GM21576 (cell line): ENCODE results near the gene STARD10.

Experiments used
- ATAC-seq: cut with Tn5 transposase; IDR thresholded peaks from one replicate; pipeline ENCODE4 v1.9.1; 2021; ENCODE audit warnings: mild to moderate bottlenecking, moderate library complexity; ENCODE audit not compliant: unreplicated experiment

STARD10 gene

GRCh38 chr11:72750086-72750485 is 43.8 kb downstream of the STARD10 start:
- no peak for ATAC-seq

DNA sequence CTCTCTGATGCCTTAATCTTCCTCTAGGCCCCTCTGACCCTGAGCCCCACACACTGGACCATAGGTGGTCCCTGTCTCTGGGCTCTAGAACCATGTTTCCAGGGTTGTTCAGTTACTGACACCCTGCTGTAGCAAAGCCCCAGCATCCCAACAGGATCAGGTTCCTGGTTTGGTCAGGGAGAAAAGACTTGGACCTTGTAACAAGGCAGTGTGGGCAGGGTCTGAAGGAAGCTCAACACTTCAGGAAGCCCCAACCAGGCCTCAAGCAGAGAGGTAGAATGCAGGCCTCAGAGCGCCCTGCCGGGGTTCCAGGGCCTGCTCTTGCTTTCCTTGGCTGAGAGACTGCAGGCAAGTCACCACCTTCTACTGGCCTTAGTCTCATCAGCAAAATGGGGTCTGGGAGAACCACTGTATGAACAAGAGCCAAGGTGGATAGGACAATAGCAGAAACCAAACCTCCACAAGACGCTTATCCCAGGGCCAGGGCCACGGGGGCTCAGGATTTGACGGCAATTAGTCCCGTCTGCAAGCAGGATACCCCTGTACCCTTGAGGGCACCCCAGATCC is 46.5 kb downstream of the STARD10 start:
- no peak for ATAC-seq

DNA sequence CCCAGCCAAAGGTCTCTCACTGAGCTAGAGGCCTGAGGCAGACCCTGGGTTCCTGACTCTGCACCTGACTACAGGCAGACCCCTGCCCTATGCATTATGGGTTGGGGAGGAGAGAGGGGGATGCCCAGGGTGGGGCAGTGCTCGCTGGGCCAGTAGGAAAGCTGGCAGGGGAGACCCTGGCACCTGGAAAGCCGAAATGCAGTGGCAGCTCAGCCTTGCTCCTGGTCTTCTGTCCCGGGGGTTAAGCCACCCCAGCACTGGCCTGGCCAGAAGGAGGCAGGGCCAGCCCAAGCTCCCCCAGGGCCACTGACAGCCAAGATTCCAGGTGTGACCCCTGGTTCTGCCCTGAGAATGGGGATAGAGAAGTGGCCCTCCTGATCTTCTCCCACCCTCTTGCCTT is 47.0 kb downstream of the STARD10 start:
- ATAC-seq, result no peak

- no peak for ATAC-seq
Observed at GRCh38 chr11:72745925-72746550, 47.8 kb downstream of the STARD10 start.

DNA sequence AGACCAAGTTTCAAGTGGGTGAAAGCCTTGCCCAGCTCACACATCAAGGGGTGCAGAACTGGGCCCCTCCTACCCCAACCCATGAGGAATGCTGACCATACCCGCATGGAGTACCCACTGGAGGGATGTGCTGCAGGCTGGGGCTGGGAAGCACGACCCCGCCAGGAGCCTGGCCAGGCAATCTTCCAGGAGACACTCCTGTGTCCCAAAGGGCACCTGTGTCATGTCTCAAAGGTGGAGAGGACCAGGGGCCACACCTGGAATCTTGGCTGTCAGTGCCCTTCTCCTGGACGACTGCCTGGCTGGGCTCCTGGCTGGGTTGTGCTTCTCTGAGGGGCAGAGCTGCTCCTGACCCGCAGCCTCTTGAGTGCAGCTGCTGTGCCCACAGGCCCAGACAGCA is 48.3 kb downstream of the STARD10 start:
- no peak for ATAC-seq

- ATAC-seq, result no peak
Observed at GRCh38 chr11:72744474-72744873, 49.4 kb downstream of the STARD10 start.

GRCh38 chr11:72743321-72744221 is 50.3 kb downstream of the STARD10 start:
- ATAC-seq, result peak; percentile 50

- ATAC-seq, result no peak
Observed at GRCh38 chr11:72742513-72743320, 51.1 kb downstream of the STARD10 start.

DNA sequence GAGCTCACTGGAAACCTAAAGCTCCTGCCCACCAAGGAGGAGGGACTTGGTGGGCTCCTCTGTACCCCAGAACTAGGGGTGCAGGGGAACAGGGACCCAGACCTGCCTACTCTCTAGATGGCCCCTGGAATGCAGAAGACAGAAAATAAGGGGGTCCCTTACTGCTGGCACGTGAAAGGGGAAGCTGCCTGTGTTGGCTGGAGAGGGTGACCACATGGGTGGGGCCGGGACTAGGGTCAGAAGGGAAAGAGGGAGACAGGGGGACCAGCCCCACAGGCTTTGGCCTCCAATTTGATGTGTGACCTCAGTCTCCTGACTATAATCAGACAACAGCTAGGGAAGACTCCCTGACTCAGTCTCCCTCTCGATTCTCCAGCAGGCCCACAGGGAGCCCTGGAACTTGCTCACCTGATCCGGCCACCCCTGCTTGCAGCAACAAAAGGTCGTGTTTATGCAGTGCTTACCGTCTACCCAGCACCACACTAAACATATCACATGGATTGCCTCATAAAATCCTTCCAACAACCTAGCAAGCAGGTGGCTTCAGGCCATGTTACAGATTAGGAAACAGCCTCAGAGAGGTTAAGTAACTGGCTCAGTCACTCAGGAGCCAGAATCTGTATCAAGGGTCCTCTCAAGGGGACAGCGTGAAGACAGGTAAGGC is 51.9 kb downstream of the STARD10 start:
- no peak for ATAC-seq

- no peak for ATAC-seq
Observed at GRCh38 chr11:72741429-72741833, 52.4 kb downstream of the STARD10 start.

GRCh38 chr11:72740562-72741428 is 53.1 kb downstream of the STARD10 start:
- ATAC-seq, result no peak

GRCh38 chr11:72740060-72740424 is 53.8 kb downstream of the STARD10 start:
- no peak for ATAC-seq

DNA sequence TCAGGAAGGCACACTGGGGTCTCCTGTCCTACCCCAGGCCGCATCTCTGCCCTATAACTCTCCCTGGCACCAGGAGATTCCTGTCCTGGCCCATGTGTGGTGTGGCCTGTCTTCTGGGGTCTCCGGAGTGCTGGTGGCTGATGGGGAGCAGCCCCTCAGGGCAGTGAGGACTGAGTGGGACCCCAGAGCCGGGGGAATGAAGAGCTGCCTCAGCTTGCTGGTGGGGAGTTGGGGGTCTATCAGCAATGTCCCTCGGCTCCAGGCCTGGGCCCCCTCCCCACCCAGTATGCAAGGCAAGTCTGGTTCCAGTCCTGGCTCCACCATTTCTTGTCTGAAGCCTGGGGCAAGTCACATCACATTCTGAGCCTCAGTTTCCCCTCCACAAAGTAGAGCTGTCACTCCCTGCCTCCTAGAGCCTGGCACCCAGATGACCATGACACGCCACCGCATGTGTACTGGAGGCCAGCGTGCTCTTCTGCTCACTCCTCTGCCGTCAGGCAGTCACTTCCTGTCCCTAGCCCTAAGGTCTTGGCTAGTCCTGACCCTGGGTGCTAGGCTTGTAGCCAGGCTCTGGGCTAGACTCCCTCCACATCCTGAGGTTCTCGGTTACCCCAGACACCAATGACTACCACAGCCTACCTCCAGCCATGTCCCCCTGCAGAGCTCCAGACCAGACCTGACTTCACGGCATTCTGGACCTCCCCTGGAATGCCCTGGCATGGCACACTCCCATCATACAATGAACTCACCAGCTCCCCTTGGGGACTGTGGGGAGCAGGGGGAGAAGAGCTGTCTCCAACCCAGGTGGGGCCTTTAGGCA is 54.4 kb downstream of the STARD10 start:
- no peak for ATAC-seq

DNA sequence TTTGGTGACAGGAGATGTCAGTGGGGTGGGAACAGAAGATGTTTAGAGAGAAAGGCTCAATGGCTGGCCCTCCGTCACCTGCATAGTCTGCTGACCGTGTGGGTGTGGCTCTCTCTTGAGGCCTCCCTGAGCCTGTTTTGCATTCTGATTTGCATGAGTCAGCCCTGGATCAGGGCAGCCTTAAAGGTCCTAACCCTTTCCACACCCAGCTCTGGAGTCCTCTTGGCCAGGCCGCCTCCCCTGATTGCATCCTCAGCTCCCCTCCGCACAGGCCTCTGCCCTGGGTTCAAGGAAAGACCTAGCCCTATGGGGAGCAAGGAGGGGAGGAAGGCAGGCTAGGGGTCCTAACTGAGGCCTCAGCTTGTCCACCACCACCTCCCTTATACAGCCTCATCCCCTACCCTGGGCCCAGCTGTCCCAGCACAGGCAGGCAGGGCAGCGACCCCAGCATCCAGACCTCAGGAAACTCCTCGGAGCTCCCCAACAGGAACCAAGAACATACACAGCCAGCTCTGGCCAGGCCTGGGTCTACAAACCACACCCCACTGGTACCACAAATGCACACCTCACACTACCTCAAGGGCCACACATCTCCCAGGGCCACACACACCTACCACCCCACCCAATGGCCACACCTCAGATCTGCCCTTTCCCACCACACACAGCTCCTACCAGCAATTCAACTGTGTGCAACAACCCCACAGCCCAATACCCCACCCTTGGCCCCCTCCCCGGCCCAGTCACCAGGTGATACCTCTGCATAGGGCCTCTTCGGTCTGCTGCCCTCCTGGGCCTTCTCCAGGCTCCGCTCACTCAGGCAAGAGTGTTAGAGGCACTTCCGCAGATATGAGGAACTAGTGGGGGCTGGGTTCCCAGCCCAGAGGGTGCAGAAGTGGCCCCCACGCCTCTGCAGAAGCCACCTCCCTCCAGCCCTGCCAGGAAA is 55.4 kb downstream of the STARD10 start:
- ATAC-seq, result peak; percentile 34

DNA sequence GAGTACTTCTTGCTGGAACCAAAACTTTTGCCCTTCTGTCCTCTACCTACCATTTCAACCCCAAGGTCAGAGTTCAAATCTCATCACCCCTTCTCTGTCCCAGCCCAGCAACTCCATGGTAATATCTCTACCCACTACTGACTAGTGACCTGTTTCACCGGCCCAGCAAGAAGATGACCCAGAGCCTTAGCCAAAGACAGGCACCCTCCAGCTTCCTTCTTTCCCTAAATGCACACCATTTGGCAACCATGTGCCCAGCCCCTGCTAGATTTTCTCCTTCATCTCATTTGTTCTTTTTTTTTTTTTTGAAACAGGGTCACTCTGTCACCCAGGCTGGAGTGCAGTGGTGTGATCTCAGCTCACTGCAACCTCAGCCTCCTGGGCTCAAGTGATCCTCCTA is 56.5 kb downstream of the STARD10 start:
- no peak for ATAC-seq

DNA sequence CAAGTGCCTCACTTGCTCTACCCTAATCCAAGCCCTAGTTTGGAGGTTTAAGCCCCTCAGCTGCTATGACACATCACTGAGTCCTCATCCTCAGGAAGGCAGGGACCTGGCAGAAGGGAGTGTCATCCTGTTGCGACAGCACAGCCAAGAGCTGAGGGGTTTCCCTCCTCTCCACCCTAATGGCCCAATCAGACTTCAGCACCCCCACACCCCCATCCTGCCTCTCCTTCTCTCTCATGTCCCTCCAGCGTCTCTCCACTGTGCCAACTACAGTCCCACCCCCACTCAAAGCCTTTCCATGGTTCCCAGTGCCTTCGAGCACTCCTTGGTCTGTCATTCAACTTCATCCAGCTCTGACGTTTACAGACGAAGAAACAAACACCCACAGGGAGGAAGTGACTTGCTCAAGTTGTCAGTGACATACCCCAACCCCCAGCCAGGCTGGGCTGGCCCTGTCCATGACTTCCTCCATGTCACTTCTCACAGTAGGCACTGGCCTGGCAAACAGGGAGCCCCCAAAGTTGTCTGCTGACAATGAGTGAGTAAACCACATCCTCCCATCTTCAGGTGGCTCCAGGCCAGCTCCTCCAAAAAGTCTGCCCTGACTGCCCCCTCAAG is 57.3 kb downstream of the STARD10 start:
- ATAC-seq, result no peak

GRCh38 chr11:72735495-72736027 is 58.3 kb downstream of the STARD10 start:
- no peak for ATAC-seq
